Ecto neural progenitor cell (in vitro differentiated cells): ENCODE measurements around the gene AHNAK.

ENCODE experiments used
- DNase-seq: peaks from one replicate; pipeline ENCODE4 v3.0.0-alpha.2; 2018; ENCODE audit warnings: low spot score

Gene AHNAK

GRCh38 chr11:62431171-62431901, 115.3 kb downstream of the AHNAK start:
- no peak for DNase-seq

GRCh38 chr11:62430425-62430824, 116.2 kb downstream of the AHNAK start:
- DNase-seq = no peak

GRCh38 chr11:62428871-62429560, 117.6 kb downstream of the AHNAK start:
- no peak for DNase-seq

GRCh38 chr11:62427630-62428233, 118.9 kb downstream of the AHNAK start:
- DNase-seq = no peak

GRCh38 chr11:62423012-62423411, 123.6 kb downstream of the AHNAK start:
- no peak for DNase-seq

- DNase-seq = no peak
Observed at GRCh38 chr11:62421996-62422395, 124.6 kb downstream of the AHNAK start.

GRCh38 chr11:62420882-62421281, 125.7 kb downstream of the AHNAK start:
- DNase-seq = no peak

GRCh38 chr11:62419943-62420342, 126.7 kb downstream of the AHNAK start:
- DNase-seq = no peak

GRCh38 chr11:62419314-62419929, 127.2 kb downstream of the AHNAK start:
- DNase-seq = no peak

- no peak for DNase-seq
Observed at GRCh38 chr11:62418733-62419132, 127.9 kb downstream of the AHNAK start, which contains the start of gene SCGB1A1. SCGB1A1 (plus strand) TSS chr11:62419033; CDS start chr11:62419096, 63 bp downstream.

GRCh38 chr11:62418136-62418535, 128.5 kb downstream of the AHNAK start:
- DNase-seq = no peak

GRCh38 chr11:62416596-62416995, 130.0 kb downstream of the AHNAK start:
- DNase-seq = no peak

GRCh38 chr11:62413060-62413696, 133.4 kb downstream of the AHNAK start:
- no peak for DNase-seq

- no peak for DNase-seq
Observed at GRCh38 chr11:62411524-62411923, 135.1 kb downstream of the AHNAK start.

GRCh38 chr11:62410972-62411371, 135.6 kb downstream of the AHNAK start:
- DNase-seq = no peak

GRCh38 chr11:62409831-62410230, 136.8 kb downstream of the AHNAK start:
- no peak for DNase-seq

GRCh38 chr11:62406034-62406433, 140.6 kb downstream of the AHNAK start:
- no peak for DNase-seq

- DNase-seq = no peak
Observed at GRCh38 chr11:62404901-62405300, 141.7 kb downstream of the AHNAK start.

GRCh38 chr11:62404435-62404834, 142.2 kb downstream of the AHNAK start:
- no peak for DNase-seq

GRCh38 chr11:62402960-62403730, 143.5 kb downstream of the AHNAK start:
- no peak for DNase-seq

GRCh38 chr11:62402226-62402959, 144.2 kb downstream of the AHNAK start:
- no peak for DNase-seq
